Endothelial cell of umbilical vein (primary cell): ENCODE measurements around the gene NTN1. TPM values are rescaled to one million over a fixed set of nuclear protein-coding genes. Genes with fewer than 3 reads are reported as not detected.

Experiments
- BruUV-seq: library from RNA; stranded (reverse); fragments of 400-500 nt; replicated peaks from 2 replicates; lab custom pipeline; 2021; lab: Mats Ljungman, UMichigan
- CTCF ChIA-PET: fragments of 300-600, 350-600 bp; sonication (Branson Sonifier 250); formaldehyde crosslinking; loops from one replicate; lab custom pipeline; 2021; ENCODE audit warnings: antibody characterized with exemption, inconsistent platforms; lab: Charles Lee
- POLR2A ChIA-PET: fragments of 300-600, 350-600 bp; sonication (Branson Sonifier 250); formaldehyde crosslinking; loops from one replicate; lab custom pipeline; 2021; ENCODE audit warnings: antibody characterized with exemption, inconsistent platforms; lab: Charles Lee
- DNase-seq: peaks from one replicate; pipeline ENCODE4 v3.0.0-alpha.2; 2011; ENCODE audit warnings: low read depth, low spot score
- FAIRE-seq: peaks from 2 replicates; lab custom pipeline; 2011; peaks lifted over from hg19 to GRCh38; lab: Jason Lieb, UNC
- H2AFZ ChIP-seq: 2 replicates; pipeline ENCODE4 v1.6.0; 2012; ENCODE audit warnings: low read depth, low read length, control low read depth, inconsistent platforms
- H3K27ac ChIP-seq: 2 replicates; pipeline ENCODE4 v1.5.1; 2011; ENCODE audit warnings: low read depth, mild to moderate bottlenecking, control low read depth, low read length, moderate library complexity; ENCODE audit not compliant: insufficient read depth
- H3K27me3 ChIP-seq, 2 experiments: 2 replicates each; pipeline versions ENCODE4 v1.6.0 to v1.6.1; 2011; ENCODE audit warnings: low read length in 2 of 2, mixed read lengths in 1 of 2; ENCODE audit not compliant: control insufficient read depth in 2 of 2, insufficient read depth in 2 of 2
- H3K36me3 ChIP-seq, 2 experiments: 2 replicates in 1 of 2; 3 replicates in 1 of 2; pipeline ENCODE4 v1.5.1; 2011; ENCODE audit warnings: low read length in 2 of 2, mild to moderate bottlenecking in 1 of 2, moderate library complexity in 1 of 2; ENCODE audit not compliant: control insufficient read depth in 2 of 2, insufficient read depth in 2 of 2; ENCODE audit errors: extremely low read depth in 1 of 2
- H3K4me1 ChIP-seq: 3 replicates; pipeline ENCODE4 v1.5.1; 2011; ENCODE audit warnings: mild to moderate bottlenecking, low read length; ENCODE audit not compliant: control insufficient read depth, insufficient read depth; ENCODE audit errors: extremely low read depth
- H3K4me2 ChIP-seq: 2 replicates; pipeline ENCODE4 v1.6.1; 2011; ENCODE audit warnings: low read length, control low read depth, mixed read lengths; ENCODE audit not compliant: insufficient read depth
- H3K4me3 ChIP-seq, 3 experiments: fragments of 200-600 bp in 1 of 3; sonication (generic), shearing (Covaris generic) in 1 of 3; replicated peaks in 1 of 3; 2 replicates each; pipeline ENCODE4 v1.5.1; 2011 to 2016; ENCODE audit warnings: control low read depth in 3 of 3, low read length in 3 of 3, mild to moderate bottlenecking in 2 of 3, inconsistent platforms in 1 of 3, low read depth in 1 of 3, moderate library complexity in 1 of 3; ENCODE audit not compliant: insufficient read depth in 1 of 3
- H3K79me2 ChIP-seq: 2 replicates; pipeline ENCODE4 v1.6.0; 2012; ENCODE audit warnings: low read length, inconsistent platforms; ENCODE audit not compliant: control insufficient read depth, insufficient read depth
- H3K9ac ChIP-seq: replicated peaks from 2 replicates; pipeline ENCODE3; 2011; ENCODE audit warnings: low read length, control low read depth; ENCODE audit not compliant: insufficient read depth; ENCODE audit errors: extremely low read depth
- H3K9me1 ChIP-seq: replicated peaks from 3 replicates; pipeline ENCODE4 v1.6.0; 2011; ENCODE audit warnings: mild to moderate bottlenecking, low read length; ENCODE audit not compliant: control insufficient read depth, insufficient read depth; ENCODE audit errors: extremely low read depth
- H3K9me3 ChIP-seq: replicated peaks from 2 replicates; pipeline ENCODE4 v1.5.1; 2012; ENCODE audit warnings: low read length, inconsistent platforms; ENCODE audit not compliant: control insufficient read depth, insufficient read depth
- H4K20me1 ChIP-seq: replicated peaks from 2 replicates; pipeline ENCODE3; 2011; ENCODE audit warnings: mild to moderate bottlenecking, low read length; ENCODE audit not compliant: control insufficient read depth, insufficient read depth; ENCODE audit errors: extremely low read depth
- EZH2 ChIP-seq: IDR thresholded peaks from 2 replicates; pipeline ENCODE4 v1.6.1; 2012; ENCODE audit warnings: borderline replicate concordance, low read depth, mild to moderate bottlenecking, moderate library complexity, low read length, inconsistent platforms; ENCODE audit not compliant: severe bottlenecking
- FOS ChIP-seq: IDR thresholded peaks from 2 replicates; pipeline ENCODE4 v1.6.1; 2011; ENCODE audit warnings: mild to moderate bottlenecking, low read length, moderate library complexity, borderline replicate concordance; ENCODE audit not compliant: insufficient read depth
- GATA2 ChIP-seq: IDR thresholded peaks from 2 replicates; pipeline ENCODE4 v1.7.0; 2011; ENCODE audit warnings: low read depth, mild to moderate bottlenecking, moderate library complexity, mixed read lengths, low read length; ENCODE audit not compliant: insufficient read length, insufficient read depth
- JUN ChIP-seq: IDR thresholded peaks from 2 replicates; pipeline ENCODE4 v1.6.1; 2011; ENCODE audit warnings: borderline replicate concordance, low read depth; ENCODE audit not compliant: insufficient read length, insufficient read depth
- MYC ChIP-seq: IDR thresholded peaks from one replicate; pipeline ENCODE4 v1.6.1; 2011; ENCODE audit warnings: mild to moderate bottlenecking, low read depth, low read length
- POLR2A ChIP-seq: IDR thresholded peaks from 2 replicates; pipeline ENCODE4 v1.6.1; 2012; ENCODE audit warnings: low read depth, mild to moderate bottlenecking, control low read depth, low read length
- POLR2AphosphoS5 ChIP-seq: IDR thresholded peaks from 2 replicates; pipeline ENCODE4 v1.6.1; 2012; ENCODE audit warnings: low read depth, mild to moderate bottlenecking, control low read depth, low read length, moderate library complexity; ENCODE audit not compliant: insufficient read depth
- dilution Hi-C: fragments of 300-500 bp; cut with MboI; formaldehyde crosslinking; loops from one replicate; pipeline ENCODE4 v1.15.0; 2019; ENCODE audit warnings: low sequenced_read_pairs; ENCODE audit not compliant: extremely low pct_ligation_motif_present
- intact Hi-C: fragments of 100-400 bp; cut with micrococcal nuclease; formaldehyde crosslinking; loops from one replicate; pipeline ENCODE4 v1.10.0; 2022
- polyA plus RNA-seq, 4 experiments: library from polyadenylated mRNA; depleted of rRNA in 3 of 4; stranded (reverse) in 3 of 4; unstranded in 1 of 4; fragments of >200 nt; gene quantifications; 2 replicates each; pipeline versions ENCODE4 v1.2.1 to v1.2.3, GENCODE V29; 2011 to 2012; ENCODE audit warnings: missing spikeins in 1 of 4
- total RNA-seq: library from RNA; stranded (reverse); gene quantifications from 2 replicates; pipeline ENCODE4 v1.2.3, GENCODE V29; 2021
- TF ChIP-seq, protein P1 (sequence below): IDR thresholded peaks from 2 replicates; pipeline ENCODE4 v1.6.1; 2011; ENCODE audit not compliant: insufficient read depth, insufficient read length
- TF ChIP-seq, protein P2 (sequence below), 2 donors: IDR thresholded peaks; 1 replicate in 1 of 2; 2 replicates in 1 of 2; pipeline ENCODE4 v1.5.1; 2011; ENCODE audit warnings: low read length in 2 of 2, mild to moderate bottlenecking in 2 of 2, moderate library complexity in 2 of 2, control low read depth in 1 of 2, inconsistent platforms in 1 of 2, low read depth in 1 of 2; ENCODE audit not compliant: insufficient read depth in 1 of 2; ENCODE audit errors: extremely low read depth in 1 of 2

The NTN1 gene
- total and polyA plus RNA-seq, 2 donors (not counting 3 experiments of a cell fraction or from before 2014, with no cell fraction given), result 0.10 to 0.18 TPM

DNA sequence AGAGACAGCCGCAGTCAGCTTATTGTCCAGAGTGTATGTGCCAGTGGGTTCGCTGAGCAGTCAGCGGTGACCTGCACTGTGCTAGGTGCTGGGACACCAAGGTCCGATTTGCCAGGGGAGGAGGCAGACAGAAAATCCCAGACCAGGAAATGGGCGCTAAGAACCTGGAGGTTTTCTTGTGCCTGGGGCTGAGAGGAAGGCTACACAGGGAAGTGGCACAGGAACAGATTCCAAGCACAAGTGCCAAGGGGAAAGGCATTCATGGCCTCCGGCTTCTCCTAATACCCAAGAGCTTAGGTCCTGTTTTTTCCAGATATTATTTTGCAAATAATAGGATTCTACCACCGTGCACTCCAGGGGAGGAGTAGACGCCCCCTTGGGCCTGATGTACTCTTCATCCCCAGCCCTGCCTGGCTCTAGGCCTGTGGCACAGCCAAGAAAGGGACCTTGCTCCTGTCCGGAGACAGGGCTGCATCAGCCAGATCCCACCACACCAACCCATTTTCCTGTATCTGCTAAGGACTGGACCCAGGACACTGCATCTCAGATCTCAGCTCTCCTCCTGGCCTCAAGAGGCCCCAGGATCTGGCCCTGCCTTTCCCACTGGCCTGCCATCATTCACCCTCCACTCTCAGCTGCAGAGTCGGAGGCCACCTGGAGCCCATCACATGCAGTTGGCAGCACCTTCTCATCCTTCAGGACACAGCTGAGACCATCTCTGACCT is 187.2 kb downstream of the NTN1 start:
- H3K9me1 ChIP-seq, result no peaks in the 10 kb centered on the region
- no peak overlapping the region for H3K9ac ChIP-seq
- no peaks in the 10 kb centered on the region for H3K27me3 ChIP-seq
- no peaks in the 10 kb centered on the region for H3K9me3 ChIP-seq
- no peak for TF ChIP-seq EZH2
- TF ChIP-seq JUN, result no peak
- no peak for TF ChIP-seq POLR2A
- no peak for TF ChIP-seq GATA2
- TF ChIP-seq POLR2AphosphoS5, result no peak
- TF ChIP-seq, protein P1, sequence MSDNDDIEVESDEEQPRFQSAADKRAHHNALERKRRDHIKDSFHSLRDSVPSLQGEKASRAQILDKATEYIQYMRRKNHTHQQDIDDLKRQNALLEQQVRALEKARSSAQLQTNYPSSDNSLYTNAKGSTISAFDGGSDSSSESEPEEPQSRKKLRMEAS, result no peak
- TF ChIP-seq FOS, result no peak
- TF ChIP-seq, protein P2, sequence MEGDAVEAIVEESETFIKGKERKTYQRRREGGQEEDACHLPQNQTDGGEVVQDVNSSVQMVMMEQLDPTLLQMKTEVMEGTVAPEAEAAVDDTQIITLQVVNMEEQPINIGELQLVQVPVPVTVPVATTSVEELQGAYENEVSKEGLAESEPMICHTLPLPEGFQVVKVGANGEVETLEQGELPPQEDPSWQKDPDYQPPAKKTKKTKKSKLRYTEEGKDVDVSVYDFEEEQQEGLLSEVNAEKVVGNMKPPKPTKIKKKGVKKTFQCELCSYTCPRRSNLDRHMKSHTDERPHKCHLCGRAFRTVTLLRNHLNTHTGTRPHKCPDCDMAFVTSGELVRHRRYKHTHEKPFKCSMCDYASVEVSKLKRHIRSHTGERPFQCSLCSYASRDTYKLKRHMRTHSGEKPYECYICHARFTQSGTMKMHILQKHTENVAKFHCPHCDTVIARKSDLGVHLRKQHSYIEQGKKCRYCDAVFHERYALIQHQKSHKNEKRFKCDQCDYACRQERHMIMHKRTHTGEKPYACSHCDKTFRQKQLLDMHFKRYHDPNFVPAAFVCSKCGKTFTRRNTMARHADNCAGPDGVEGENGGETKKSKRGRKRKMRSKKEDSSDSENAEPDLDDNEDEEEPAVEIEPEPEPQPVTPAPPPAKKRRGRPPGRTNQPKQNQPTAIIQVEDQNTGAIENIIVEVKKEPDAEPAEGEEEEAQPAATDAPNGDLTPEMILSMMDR (IDR thresholded peaks at IDR 0.05; ENCODE audit: extremely low read depth in 1 of 2, insufficient read depth in 1 of 2, low read depth in 1 of 2, low read length in 2 of 2), result no peak
- TF ChIP-seq MYC, result no peak
- CTCF ChIA-PET, result no interaction called here
- dilution Hi-C loops, result no loop called here
- no peaks in the 10 kb centered on the region for H3K79me2 ChIP-seq
- H3K4me1 ChIP-seq, result no peaks in the 10 kb centered on the region
- no peak for DNase-seq
- no peaks in the 10 kb centered on the region for H3K36me3 ChIP-seq
- POLR2A ChIA-PET, result no interaction called here
- H3K27ac ChIP-seq, result no peak overlapping the region
- no peak overlapping the region for H2AFZ ChIP-seq
- intact Hi-C loops, result loop anchor here (10.0 kb wide), 1 partner anchor 64 kb away; no protein-coding TSS in a partner anchor
- H3K4me3 ChIP-seq, result no peak overlapping the region
- no TSS peak for BruUV-seq
- no peak overlapping the region for H3K4me2 ChIP-seq
- no peaks in the 10 kb centered on the region for H4K20me1 ChIP-seq
- no peak for FAIRE-seq
